Sigmoid colon (tissue), 4 donors: ENCODE results near the gene ANOS1.

Source experiments
- CTCF ChIP-seq, 4 experiments: fragments of 450-650 bp in 3 of 4; fragments of 200-600 bp in 1 of 4; IDR thresholded peaks; one replicate each; pipeline ENCODE4 v1.5.1; 2016 to 2019; ENCODE audit warnings: antibody characterized with exemption in 4 of 4, mild to moderate bottlenecking in 3 of 4, moderate library complexity in 2 of 4
- POLR2A ChIP-seq, 2 donors: fragments of 450-650 bp; IDR thresholded peaks; one replicate each; pipeline ENCODE4 v1.6.1; 2016; ENCODE audit warnings: antibody characterized with exemption in 2 of 2, mild to moderate bottlenecking in 2 of 2, moderate library complexity in 2 of 2
- POLR2AphosphoS5 ChIP-seq, 4 donors: sonication (generic); formaldehyde crosslinking; IDR thresholded peaks; one replicate each; pipeline ENCODE4 v1.6.1; 2017; ENCODE audit warnings: antibody characterized with exemption in 4 of 4

- TF ChIP-seq CTCF (IDR thresholded peaks at IDR 0.05) (no peak), POLR2A (IDR thresholded peaks at IDR 0.05) (no peak), POLR2AphosphoS5 (IDR thresholded peaks at IDR 0.05) (no peak)
These were observed 58.7 kb downstream of the ANOS1 start for GRCh38 chrX:8673201-8673600.
